Measurements from ENCODE around the gene ERN1.

ERN1 gene

DNA sequence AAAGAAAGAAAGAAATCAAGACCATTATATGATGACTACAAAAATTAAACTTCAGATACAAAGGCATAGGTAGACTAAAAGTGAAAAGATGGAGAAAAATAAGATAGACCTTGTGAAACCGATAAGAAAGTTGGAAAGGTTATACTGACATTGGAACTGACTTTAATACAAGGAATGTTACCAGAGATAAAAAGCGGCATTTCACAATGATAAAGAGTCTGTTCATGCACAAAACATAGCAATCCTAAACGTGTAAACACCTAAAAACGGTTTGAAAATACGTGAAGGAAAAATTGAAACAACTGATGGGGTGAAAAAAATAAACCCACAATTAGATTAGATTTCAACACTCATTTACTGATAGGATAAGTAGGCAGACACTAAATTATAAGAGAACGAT, 9.6 kb upstream of the ERN1 start:
- no peak overlapping the region for H2AFZ ChIP-seq (ENCODE audit: low read length)
- H3K4me3 ChIP-seq (ENCODE audit: low read length), result no peak overlapping the region
- no peaks in the 10 kb centered on the region for H3K4me1 ChIP-seq (ENCODE audit: low read length)
- no peaks in the 10 kb centered on the region for H3K36me3 ChIP-seq (replicated peaks; ENCODE audit: insufficient read depth, low read length)
- no peak for DNase-seq
- H4K20me1 ChIP-seq (ENCODE audit: insufficient read depth, low read length), result no peaks in the 10 kb centered on the region
- no peaks in the 10 kb centered on the region for H3F3A ChIP-seq (ENCODE audit: insufficient read depth, low read length)
- H3K9ac ChIP-seq (ENCODE audit: low read length), result no peak overlapping the region
- no peaks in the 10 kb centered on the region for H3K27me3 ChIP-seq (replicated peaks; ENCODE audit: insufficient read depth, low read length)
- no peaks in the 10 kb centered on the region for H3K79me2 ChIP-seq (ENCODE audit: low read length)
- H3K27ac ChIP-seq (ENCODE audit: low read length), result no peak overlapping the region
- H3K9me2 ChIP-seq (replicated peaks; ENCODE audit: insufficient read depth, low read length), result no peaks in the 10 kb centered on the region
- H3K4me2 ChIP-seq (ENCODE audit: low read depth, low read length), result no peak overlapping the region
- no peaks in the 10 kb centered on the region for H3K9me3 ChIP-seq (replicated peaks; ENCODE audit: insufficient read depth, low read length)
- TF ChIP-seq EZH2 (optimal IDR thresholded peaks at IDR 0.05; ENCODE audit: low read depth, low read length) (no peak), EZH2phosphoT487 (IDR thresholded peaks at IDR 0.05; ENCODE audit: low read length) (no peak)
- TF ChIP-seq, protein P1, sequence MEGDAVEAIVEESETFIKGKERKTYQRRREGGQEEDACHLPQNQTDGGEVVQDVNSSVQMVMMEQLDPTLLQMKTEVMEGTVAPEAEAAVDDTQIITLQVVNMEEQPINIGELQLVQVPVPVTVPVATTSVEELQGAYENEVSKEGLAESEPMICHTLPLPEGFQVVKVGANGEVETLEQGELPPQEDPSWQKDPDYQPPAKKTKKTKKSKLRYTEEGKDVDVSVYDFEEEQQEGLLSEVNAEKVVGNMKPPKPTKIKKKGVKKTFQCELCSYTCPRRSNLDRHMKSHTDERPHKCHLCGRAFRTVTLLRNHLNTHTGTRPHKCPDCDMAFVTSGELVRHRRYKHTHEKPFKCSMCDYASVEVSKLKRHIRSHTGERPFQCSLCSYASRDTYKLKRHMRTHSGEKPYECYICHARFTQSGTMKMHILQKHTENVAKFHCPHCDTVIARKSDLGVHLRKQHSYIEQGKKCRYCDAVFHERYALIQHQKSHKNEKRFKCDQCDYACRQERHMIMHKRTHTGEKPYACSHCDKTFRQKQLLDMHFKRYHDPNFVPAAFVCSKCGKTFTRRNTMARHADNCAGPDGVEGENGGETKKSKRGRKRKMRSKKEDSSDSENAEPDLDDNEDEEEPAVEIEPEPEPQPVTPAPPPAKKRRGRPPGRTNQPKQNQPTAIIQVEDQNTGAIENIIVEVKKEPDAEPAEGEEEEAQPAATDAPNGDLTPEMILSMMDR (IDR thresholded peaks at IDR 0.05; ENCODE audit: low read length), result no peak

DNA sequence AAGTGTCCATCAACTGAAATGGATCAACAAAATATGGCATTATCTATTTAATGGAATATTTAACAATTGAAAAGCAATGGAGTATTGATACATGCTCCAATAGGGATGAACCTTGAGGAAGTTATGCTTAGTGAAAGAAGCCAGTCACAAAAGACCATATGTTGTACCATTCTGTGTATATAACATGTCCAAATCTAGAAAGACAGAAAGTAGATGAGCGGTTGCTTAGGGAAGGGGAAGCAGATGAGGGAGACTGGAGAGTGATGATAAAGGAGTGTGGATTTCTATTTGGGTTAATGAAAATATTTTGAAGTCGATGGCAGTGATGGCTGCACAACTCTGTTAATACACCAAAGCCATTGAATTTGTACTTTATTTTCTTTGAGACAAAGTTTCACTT, 8.5 kb upstream of the ERN1 start:
- Histone ChIP-seq H3K4me1 (ENCODE audit: low read length) (no peaks in the 10 kb centered on the region), H3K27ac (ENCODE audit: low read length) (no peak overlapping the region), H3K4me2 (ENCODE audit: low read depth, low read length) (no peak overlapping the region), H2AFZ (ENCODE audit: low read length) (no peak overlapping the region), H3F3A (ENCODE audit: insufficient read depth, low read length) (no peaks in the 10 kb centered on the region), H3K9me2 (replicated peaks; ENCODE audit: insufficient read depth, low read length) (no peaks in the 10 kb centered on the region), H3K9me3 (replicated peaks; ENCODE audit: insufficient read depth, low read length) (no peaks in the 10 kb centered on the region), H3K79me2 (ENCODE audit: low read length) (no peaks in the 10 kb centered on the region), H4K20me1 (ENCODE audit: insufficient read depth, low read length) (no peaks in the 10 kb centered on the region), H3K36me3 (replicated peaks; ENCODE audit: insufficient read depth, low read length) (no peaks in the 10 kb centered on the region), H3K27me3 (replicated peaks; ENCODE audit: insufficient read depth, low read length) (no peaks in the 10 kb centered on the region), H3K4me3 (ENCODE audit: low read length) (no peak overlapping the region), H3K9ac (ENCODE audit: low read length) (no peak overlapping the region)
- TF ChIP-seq EZH2phosphoT487 (IDR thresholded peaks at IDR 0.05; ENCODE audit: low read length) (no peak), EZH2 (optimal IDR thresholded peaks at IDR 0.05; ENCODE audit: low read depth, low read length) (no peak)
- TF ChIP-seq, protein P1 (IDR thresholded peaks at IDR 0.05; ENCODE audit: low read length), result no peak
- no peak for DNase-seq

DNA sequence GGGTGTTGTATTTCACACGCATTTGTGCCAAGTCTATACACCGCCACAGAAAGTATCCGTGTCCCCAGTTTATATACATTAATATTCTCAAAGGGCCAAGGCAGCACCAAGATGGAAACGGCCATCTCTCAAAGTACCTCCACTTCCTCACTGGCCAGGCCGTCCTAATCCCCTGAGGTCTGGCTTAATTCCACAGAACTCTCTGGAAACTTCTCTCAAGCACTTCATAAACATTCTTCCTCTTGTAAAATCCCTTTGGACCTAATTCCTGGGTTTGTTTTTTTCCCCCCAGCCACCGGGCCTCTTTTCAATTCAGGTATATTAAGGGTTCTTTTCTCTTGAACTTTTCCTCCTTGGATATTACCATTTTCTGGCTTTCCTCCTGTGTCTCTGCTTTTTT, 5.1 kb upstream of the ERN1 start:
- H3K79me2 ChIP-seq (ENCODE audit: low read length), result peaks cover 12% of the 10 kb centered on the region
- no peak overlapping the region for H3K4me2 ChIP-seq (ENCODE audit: low read depth, low read length)
- H2AFZ ChIP-seq (ENCODE audit: low read length), result no peak overlapping the region
- H3K4me3 ChIP-seq (ENCODE audit: low read length), result no peak overlapping the region
- TF ChIP-seq EZH2phosphoT487 (IDR thresholded peaks at IDR 0.05; ENCODE audit: low read length), result no peak
- TF ChIP-seq, protein P1 (IDR thresholded peaks at IDR 0.05; ENCODE audit: low read length), result no peak
- no peak for TF ChIP-seq EZH2 (optimal IDR thresholded peaks at IDR 0.05; ENCODE audit: low read depth, low read length)
- H3K9me3 ChIP-seq (replicated peaks; ENCODE audit: insufficient read depth, low read length), result no peaks in the 10 kb centered on the region
- H3F3A ChIP-seq (ENCODE audit: insufficient read depth, low read length), result peaks cover 23% of the 10 kb centered on the region
- no peak overlapping the region for H3K9ac ChIP-seq (ENCODE audit: low read length)
- H3K27me3 ChIP-seq (replicated peaks; ENCODE audit: insufficient read depth, low read length), result no peaks in the 10 kb centered on the region
- H3K36me3 ChIP-seq (replicated peaks; ENCODE audit: insufficient read depth, low read length), result no peaks in the 10 kb centered on the region
- no peaks in the 10 kb centered on the region for H3K9me2 ChIP-seq (replicated peaks; ENCODE audit: insufficient read depth, low read length)
- H3K4me1 ChIP-seq (ENCODE audit: low read length), result peaks cover 21% of the 10 kb centered on the region
- no peaks in the 10 kb centered on the region for H4K20me1 ChIP-seq (ENCODE audit: insufficient read depth, low read length)
- peak; percentile 4 for DNase-seq
- no peak overlapping the region for H3K27ac ChIP-seq (ENCODE audit: low read length)
